HG03342 (cell line): Measurements from ENCODE around the gene TSGA10IP.
A peak's percentile ranks its signal among the peaks of the same experiment; 100 is the strongest.

ENCODE experiments used
- ATAC-seq: cut with Tn5 transposase; IDR thresholded peaks from one replicate; pipeline ENCODE4 v1.9.1; 2021; ENCODE audit warnings: mild to moderate bottlenecking, moderate library complexity; ENCODE audit not compliant: unreplicated experiment

Gene TSGA10IP

DNA sequence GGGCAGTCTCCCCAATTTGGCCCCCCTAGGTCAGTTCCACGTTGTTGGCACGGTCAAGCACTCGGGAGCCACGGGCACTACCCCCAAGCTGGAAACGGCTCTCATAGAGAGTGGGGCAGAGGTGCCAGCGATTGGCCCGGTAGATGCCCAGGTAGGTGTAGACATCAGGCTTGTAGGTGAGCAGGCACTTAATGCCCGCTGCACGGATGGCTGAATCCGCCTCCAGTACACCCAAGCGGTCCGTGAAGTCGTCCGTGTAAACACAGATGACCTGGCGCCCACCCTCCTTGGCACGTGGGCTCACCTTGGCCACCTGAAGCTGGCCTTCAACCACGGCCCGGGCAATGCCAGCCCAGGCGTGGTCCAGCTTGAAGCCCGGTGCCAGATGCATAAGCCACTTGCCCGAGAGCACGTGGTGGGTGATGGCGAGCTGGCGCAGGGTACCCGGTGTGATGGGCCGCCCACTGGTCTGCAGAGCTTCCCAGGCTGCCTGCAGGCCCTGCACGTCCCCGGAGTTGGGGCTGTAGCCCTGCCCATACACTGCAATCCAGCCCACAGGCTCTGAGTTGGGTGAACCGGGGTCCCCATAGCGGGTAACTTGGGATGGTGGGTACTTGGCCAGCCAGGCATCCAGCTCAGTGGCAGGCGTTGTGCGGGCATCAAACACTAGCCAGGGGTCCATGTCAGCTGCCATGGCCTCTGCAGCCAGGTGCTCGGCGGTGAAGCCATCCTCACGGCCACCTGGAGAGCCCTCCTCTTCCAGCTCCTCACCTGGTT lies 27.7 kb upstream of the TSGA10IP start:
- ATAC-seq, result no peak

DNA sequence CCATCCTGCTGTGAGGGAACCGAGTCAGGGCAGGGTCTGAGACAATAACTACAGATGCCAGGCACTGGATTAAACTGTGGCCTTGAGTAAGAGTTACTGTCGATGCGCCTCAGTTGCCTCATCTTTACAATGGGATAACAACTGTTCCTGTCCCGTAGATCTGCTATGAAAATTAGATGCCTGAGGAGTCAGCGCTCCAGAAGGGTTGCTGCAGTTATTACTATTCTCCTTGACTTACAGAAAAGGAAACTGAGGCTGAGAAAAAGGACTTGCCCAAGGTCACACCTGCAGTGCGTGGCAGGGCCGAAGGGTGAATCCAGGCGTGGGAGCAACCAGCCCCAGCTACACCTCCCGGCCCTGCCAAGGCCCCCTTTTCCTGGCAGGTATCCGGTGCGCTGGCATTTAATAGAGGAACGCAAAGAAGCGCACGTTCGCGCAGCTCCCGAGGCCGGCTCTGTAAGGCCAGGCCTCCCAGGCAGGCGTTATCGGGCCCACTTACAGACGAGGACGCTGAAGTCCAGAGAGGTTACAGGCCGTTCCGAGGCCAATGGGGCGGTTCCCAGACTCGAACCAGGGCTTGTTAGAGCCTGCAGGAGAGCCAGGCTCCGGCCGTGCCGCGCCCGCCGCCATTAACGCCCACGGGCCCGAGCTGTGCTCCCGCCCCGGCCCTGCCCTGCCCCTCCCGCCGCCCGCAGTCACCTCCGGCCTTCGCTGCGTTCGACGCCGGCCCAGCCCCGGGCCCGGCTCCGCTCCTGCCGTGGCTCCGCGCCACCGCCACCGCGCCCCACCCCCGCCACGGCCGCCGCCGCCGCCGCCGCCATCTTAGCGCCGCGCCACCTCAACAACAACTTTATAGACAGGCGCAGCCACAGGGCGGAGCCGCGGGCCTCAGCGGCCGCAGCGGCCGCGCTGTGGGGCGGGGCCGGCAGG lies 26.8 kb upstream of the TSGA10IP start, which contains the start of gene C11orf68:
C11orf68 (minus strand) TSS at position 852 of the 930 bp plus-strand sequence; CDS start at position 821, 31 bp downstream.
- ATAC-seq, result peak; percentile 44

DNA sequence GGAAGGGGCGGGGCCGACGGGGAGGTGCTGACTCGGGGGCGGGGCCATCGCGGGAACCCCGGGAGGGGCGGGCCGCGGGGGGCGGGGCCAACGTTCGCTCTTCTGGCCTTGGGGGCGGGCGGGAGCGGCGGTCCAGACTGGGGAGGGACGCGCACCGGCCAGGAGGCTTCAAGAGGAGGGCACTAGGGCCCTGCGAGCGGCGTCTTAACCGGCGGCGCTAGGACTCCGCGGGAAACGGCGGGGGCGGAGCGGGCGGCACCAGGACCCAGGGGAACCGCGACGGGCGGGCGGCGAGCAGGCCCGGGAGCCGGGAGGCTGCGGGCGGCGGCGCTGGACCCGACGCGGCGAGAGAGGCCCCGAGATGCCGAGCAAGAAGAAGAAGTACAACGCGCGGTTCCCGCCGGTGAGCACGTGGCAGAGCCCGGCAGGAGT lies 26.1 kb upstream of the TSGA10IP start, which contains the start of gene DRAP1:
DRAP1 (plus strand) TSS at position 286 of the 432 bp plus-strand sequence; CDS start at position 362, 76 bp downstream.
- peak; percentile 85 for ATAC-seq

DNA sequence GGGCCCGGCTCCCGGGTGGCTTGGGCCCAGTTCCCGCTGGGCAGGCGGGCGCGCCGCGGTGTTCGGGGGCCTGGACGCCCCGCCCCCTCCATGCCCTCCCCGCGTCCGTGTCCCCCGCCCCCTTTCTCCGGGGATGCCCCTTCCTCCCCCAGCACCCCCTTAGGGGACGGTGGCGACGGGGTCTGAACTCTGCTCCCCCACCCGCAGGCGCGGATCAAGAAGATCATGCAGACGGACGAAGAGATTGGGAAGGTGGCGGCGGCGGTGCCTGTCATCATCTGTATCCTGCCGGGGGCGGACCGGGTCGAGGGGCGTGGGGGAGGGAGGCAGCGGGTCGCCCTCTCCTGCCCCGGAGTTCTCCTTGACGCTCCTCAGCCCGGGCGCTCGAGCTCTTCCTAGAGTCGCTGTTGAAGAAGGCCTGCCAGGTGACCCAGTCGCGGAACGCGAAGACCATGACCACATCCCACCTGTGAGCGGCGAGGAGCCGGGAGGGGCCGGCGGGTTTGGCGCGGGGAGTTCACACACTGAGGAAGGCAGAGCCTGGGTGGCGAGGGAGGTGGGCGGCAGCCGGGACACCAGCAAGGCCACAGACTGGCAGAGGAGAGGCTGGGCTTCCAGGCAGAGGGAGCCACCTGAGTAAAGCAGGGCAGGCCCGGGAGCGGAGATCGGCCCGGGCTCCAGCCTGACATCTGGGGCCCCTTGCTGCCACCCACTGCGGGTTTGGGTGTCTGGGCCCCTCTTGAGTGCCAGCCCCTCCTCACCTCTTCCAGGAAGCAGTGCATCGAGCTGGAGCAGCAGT lies 25.5 kb upstream of the TSGA10IP start:
- peak; percentile 8 for ATAC-seq

DNA sequence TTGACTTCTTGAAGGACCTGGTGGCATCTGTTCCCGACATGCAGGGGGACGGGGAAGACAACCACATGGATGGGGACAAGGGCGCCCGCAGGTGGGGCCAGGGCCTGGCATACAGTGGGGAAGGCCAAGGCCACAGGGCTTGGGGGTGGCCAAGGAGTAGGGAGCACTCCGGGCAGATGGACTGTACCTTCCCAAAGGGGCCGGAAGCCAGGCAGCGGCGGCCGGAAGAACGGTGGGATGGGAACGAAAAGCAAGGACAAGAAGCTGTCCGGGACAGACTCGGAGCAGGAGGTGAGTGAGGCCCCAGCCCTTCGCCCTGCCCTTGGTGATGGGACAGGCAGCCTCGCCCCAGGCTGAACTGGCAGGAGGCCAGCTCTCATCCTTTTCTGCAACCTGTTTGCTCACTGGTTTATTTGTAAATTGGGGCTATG lies 24.9 kb upstream of the TSGA10IP start:
- ATAC-seq, result no peak

DNA sequence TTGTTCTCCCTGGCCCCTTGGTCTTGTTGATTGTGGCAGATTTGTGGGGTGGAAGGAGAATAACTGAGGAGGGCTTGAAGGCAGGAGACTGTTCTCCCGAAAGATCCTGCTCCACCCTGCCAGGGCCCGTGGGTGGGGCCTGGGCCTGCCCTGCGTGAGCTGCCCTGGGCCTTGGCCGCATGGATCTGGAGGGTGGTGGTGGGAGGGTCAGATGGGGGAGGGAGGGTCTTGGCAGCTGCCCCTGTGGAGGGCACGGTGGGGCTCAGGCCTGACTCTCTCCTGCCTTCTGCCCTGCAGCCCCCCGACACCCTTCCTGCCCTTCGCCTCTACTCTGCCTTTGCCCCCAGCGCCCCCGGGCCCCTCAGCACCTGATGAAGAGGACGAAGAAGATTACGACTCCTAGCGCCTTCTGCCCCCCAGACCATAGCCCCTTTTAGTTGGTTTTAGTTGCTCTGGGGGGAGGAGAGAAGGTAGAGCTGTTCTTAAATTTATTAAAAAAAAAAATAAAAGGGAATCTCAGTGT lies 24.2 kb upstream of the TSGA10IP start:
- no peak for ATAC-seq

DNA sequence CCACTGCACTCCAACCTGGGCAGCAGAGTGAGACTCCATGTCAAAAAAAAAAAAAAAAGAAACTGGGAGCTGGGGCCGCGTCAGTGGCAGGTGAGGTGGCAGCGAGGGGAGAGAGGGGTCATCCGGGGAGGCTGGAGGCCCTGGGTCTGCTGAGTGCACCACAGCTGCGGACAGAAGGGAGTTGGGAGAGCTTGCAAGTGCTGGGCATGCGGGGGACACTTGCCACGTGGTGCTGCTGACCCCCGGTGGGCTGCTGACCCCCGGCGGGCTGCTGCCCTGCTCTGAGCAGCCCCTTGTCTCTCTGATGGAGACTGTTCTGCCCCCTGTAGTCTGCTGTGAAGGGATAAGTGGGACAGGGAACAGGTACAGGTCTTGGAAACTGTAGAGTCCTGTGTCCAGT lies 23.4 kb upstream of the TSGA10IP start:
- no peak for ATAC-seq

DNA sequence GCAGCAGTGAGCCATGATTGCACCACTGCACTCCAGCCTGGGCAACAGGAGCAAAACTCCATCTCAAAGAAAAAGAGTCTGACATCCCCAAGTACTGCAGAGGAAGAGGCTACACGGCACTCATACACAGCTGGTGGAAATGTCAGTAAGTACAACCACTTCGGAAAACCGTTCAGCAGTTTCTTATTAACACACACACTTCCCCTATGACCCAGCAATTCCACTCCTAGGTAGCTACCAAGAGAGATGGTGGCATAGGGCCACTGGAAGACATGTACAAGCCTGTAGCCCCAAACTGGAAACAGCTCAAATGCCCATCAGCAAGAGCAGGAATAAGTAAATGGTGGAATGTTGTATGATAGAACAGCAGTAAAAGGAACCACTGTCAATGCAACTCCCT lies 22.7 kb upstream of the TSGA10IP start:
- no peak for ATAC-seq

DNA sequence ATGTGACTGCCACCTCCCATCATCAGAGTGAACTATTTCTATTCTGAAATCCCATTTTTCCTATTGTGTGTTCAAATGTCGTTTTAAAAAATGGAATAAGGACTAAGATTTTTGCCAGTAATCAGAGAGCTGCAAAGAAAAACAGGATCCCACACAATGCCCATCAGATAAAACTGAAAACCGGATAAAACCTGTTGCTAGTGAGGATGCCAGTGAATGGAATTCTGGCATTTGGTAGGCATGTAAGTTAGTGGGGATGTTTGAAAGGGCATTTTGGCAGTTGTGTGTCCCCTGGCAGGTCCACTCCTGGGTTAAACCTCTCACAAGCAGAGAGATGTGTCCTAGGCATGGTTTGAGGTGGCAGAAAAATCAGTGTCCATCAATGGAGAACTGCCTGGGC lies 19.9 kb upstream of the TSGA10IP start:
- no peak for ATAC-seq

DNA sequence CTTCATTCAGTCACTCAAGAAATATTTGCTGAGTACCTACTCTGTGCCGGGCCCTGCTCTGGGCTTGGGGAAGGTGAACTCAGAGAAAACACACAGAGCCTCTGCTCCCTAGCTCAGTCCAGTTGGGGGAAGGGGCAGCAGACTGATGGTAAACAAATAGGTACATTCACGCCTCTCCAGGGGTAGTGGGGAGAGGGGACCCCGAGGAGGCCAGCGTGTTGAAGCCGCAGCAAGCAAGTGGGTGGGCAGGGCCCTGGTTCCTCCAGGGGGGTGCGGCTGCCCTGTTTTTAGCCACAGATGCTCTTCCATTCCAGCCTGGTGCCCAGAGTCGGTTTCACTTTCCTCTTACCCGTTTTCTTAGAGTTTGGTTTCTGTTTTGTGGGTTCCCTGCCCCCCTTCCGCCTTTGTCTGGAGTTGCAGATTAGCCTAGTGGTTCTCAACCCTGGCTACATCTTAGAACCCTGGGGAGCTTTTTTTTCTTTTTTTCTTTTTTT lies 17.3 kb upstream of the TSGA10IP start:
- peak; percentile 80 for ATAC-seq

DNA sequence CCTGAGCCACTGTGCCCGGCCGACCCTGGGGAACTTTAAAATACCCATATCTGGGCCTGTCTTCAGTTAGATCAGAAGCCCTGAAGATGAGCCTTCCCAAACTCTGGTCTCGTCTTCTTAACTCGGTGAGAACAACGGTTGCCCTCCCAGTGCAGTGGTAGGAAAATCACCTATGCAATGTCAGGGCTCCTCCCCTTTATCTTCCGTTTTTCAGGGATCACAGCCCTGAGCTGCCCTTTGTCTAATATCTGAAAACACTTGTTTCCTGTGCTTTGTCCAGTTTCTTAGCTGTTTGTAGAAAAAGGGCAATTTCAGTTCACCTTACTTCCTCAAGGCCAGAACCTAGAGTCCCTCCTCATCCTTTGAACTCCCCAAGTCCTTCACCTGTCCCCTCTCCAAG lies 16.6 kb upstream of the TSGA10IP start:
- no peak for ATAC-seq

DNA sequence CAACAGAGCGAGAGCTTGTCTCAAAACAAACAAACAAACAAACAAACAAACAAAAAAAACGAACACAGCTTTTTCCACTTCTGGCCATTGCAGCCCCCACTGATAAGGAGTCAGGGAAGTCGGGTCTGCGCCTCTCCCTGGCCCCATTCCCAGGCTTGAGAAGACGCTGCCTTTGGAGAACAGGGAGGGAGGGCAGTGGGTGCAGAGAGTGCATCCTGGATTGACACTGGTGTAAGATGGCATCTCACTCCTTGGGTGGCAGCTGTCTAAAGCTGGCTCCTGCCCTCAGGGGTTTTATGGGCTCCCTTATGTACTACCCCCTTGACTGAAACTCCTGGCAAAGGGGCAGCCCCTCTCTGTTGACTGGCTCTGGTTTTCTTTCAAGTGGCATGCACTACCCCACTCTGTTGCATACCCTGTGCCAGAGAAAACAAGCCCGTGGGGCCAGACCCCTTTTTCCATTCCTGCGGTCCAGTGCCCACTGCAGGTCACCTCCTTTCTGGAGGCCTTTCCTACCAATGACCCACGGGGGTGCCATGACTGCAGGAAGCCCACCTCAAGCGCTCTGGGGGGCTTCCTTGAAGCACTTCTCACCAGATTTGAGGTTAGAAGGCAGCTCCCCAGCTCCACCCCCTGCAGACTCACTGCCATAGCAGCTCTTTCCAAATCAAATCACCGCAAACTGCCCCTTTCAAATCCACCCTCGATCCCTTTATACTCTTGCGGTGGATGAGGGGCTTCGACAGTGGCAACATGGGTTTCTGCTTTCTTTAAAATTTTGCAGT lies 13.3 kb upstream of the TSGA10IP start:
- ATAC-seq, result no peak

DNA sequence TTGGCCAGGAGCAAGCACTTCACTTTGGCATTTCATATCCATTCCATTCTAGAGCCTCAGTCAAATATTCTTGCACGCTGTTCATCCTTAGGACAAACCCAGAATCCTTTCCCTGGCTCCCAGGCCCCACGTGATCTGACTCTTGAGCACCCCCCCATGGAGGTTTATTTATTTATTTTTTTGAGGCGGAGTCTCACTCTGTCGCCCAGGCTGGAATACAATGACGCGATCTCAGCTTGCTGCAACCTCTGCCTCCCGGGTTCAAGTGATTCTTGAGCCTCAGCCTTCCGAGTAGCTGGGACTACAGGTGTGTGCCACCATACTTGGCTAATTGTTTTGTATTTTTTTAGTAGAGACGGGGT lies 12.7 kb upstream of the TSGA10IP start:
- ATAC-seq, result no peak

DNA sequence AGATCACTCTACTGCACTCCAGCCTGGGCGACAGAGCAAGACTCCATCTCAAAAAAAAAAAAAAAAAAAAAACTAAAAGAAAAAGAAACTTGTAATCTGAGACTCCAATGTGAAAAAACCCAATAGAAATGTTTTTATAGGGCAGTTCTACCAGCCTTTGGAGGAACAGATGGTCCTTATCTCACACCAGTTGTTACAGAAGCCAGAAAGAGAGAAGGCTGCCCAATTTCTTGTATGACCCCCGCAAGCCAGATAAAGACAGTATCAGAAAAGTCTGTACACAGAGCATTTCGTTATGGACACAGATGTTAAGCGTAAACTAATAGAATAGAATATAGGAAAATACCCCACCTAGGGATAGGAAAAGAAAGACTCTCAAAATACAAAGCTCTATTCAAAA lies 11.3 kb upstream of the TSGA10IP start:
- ATAC-seq, result no peak

DNA sequence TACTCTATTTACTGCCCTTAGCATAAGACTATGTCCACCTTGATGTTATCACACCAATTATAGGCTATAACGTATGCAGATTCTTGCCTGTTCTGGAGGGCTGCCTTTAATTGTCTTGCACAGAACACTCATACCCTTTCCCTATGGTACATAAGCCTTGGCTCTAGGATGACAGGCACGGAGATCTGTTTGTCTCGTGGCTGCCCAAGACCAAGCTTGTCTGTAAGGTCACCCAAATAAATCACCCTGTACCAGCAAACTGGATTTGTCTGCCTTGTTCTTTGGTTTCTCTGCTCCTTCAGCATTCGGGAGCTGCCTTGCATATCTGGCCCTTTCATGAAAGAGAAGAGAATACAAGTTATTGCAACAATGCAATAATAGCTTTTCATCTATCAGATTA lies 7.5 kb upstream of the TSGA10IP start:
- no peak for ATAC-seq

DNA sequence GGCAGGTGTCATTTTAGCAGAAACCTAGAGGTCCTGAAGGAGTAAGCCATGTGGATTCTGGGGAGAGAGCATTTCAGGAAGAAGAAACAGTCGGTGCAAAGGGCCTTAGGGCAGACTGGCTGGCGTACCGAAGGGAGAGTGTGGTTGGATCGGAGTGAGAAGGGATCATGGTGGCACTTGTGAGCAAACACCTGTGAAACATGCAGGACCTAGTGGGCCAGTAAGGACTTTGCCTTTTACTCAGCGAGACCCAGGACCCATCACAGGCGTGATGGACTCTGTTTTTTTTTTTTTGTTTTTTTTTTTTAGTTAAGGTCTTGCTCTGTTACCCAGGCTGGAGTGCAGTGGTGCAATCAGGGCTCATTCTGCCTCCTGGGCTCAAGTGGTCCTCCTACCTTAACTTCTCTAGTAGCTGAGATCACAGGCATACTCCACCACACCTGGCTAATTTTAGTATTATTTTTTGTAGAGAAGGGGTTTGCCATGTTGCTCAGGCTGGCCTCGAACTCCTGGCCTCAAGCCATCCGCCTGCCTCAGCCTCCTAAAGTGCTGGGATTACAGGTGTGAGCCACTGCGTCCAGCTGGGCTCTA lies 3.5 kb upstream of the TSGA10IP start:
- ATAC-seq, result no peak

DNA sequence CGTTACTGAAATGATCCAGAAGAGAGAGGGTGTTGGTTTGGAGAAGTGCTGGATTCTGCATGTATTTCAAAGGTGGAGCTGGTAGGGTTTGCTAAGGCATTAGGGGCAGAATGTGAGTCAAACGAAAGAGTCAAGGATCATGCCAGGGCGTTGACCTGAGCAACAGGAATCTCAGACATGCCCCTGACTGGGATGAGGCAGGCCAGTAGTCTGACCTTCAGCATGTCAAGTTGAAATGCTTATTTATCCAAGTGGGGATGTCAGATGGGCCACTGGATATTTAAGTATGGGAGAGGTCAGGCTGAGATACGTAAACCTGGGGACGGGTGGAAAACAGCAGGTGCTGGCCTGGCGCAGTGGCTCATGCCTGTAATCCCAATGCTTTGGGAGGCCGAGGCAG lies 2.7 kb upstream of the TSGA10IP start:
- ATAC-seq, result no peak

DNA sequence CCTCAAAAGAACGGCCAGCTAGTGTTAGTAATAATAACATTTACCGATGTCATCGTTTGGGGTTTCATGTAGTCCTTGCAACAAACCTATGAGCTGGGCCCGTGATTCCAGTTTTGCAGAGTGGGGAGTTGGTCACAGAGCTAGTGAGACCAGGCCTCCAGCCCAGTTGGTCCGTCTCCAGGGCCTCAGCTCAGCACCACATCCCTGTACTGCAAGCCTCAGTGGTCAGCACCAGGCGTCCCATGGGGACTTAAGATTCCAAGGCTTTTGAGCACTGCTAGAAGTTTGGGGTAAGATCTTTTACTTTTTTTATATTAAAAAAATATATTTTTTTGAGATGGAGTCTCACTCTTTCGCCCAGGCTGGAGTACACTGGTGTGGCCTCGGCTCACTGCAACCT lies 1.1 kb upstream of the TSGA10IP start:
- ATAC-seq, result no peak

DNA sequence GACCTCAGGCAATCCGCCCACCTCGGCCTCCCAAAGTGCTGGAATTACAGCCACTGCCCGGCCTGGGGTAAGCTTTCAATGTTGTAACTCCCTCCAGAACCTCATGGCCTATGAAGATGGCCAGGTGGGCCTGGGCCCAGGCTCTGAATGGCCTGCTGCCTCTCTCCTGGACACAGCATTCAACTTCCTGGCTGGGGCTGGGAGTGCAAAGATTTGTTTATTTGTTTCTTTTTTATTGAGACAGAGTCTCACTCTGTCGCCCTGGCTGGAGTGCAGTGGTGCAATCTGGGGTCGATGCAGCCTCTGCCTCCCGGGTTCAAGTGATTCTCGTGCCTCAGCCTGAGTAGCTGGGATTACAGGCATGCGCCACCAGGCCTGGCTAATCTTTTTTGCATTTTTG lies 513 bp upstream of the TSGA10IP start:
- no peak for ATAC-seq
